DOHH2 (cell line): ENCODE data around the gene SKAP2.
A peak's percentile ranks its signal among the peaks of the same experiment; 100 is the strongest.

Experiments used
- H3F3A ChIP-seq: fragments of 200-600 bp; sonication (generic), shearing (Covaris generic); 2 replicates; pipeline ENCODE4 v1.6.0; 2016; ENCODE audit warnings: antibody characterized with exemption, mild to moderate bottlenecking; ENCODE audit not compliant: control insufficient read depth, insufficient read depth
- H3K27ac ChIP-seq: fragments of 200-600 bp; sonication (generic); 2 replicates; pipeline ENCODE4 v1.5.1; 2014; ENCODE audit warnings: low read depth, mild to moderate bottlenecking, low read length, moderate library complexity
- H3K27me3 ChIP-seq: fragments of 200-600 bp; sonication (generic); 2 replicates; pipeline ENCODE4 v1.6.1; 2014; ENCODE audit warnings: mild to moderate bottlenecking, low read length, mixed read lengths; ENCODE audit not compliant: control insufficient read depth
- H3K36me3 ChIP-seq: fragments of 200-600 bp; sonication (generic); 2 replicates; pipeline ENCODE4 v1.6.1; 2014; ENCODE audit warnings: mild to moderate bottlenecking, low read length, moderate library complexity, mixed read lengths; ENCODE audit not compliant: control insufficient read depth
- H3K4me1 ChIP-seq: fragments of 200-600 bp; sonication (generic); 2 replicates; pipeline ENCODE4 v1.6.1; 2014; ENCODE audit warnings: mild to moderate bottlenecking, low read length, mixed read lengths; ENCODE audit not compliant: control insufficient read depth
- H3K4me2 ChIP-seq: fragments of 200-600 bp; sonication (generic); 2 replicates; pipeline ENCODE4 v1.6.0; 2014; ENCODE audit warnings: mild to moderate bottlenecking, low read length, moderate library complexity
- H3K4me3 ChIP-seq: fragments of 200-600 bp; sonication (generic); 2 replicates; pipeline ENCODE4 v1.5.1; 2014; ENCODE audit warnings: mild to moderate bottlenecking, low read length, mixed read lengths
- H3K79me2 ChIP-seq: fragments of 200-600 bp; sonication (generic); 2 replicates; pipeline ENCODE4 v1.6.1; 2014; ENCODE audit warnings: mild to moderate bottlenecking, low read length, mixed read lengths; ENCODE audit not compliant: control insufficient read depth
- H3K9me2 ChIP-seq: fragments of 200-600 bp; sonication (generic); replicated peaks from 2 replicates; pipeline ENCODE4 v1.6.1; 2014; ENCODE audit warnings: mild to moderate bottlenecking, low read length, mixed read lengths; ENCODE audit not compliant: control insufficient read depth
- H3K9me3 ChIP-seq: fragments of 200-600 bp; sonication (generic); 2 replicates; pipeline ENCODE4 v1.6.1; 2014; ENCODE audit warnings: antibody characterized with exemption, low read length, mixed read lengths; ENCODE audit not compliant: control insufficient read depth, insufficient read depth
- H4K20me1 ChIP-seq: fragments of 200-600 bp; sonication (generic); 2 replicates; pipeline ENCODE4 v1.6.0; 2014; ENCODE audit warnings: low read depth, mild to moderate bottlenecking, antibody characterized with exemption, low read length, moderate library complexity; ENCODE audit not compliant: control insufficient read depth, insufficient read depth
- CTCF ChIP-seq: fragments of 200-600 bp; sonication (generic); IDR thresholded peaks from one replicate; pipeline ENCODE4 v1.5.1; 2014; ENCODE audit warnings: antibody characterized with exemption, mild to moderate bottlenecking, low read depth, low read length; ENCODE audit not compliant: poor library complexity, severe bottlenecking
- EZH2phosphoT487 ChIP-seq: fragments of 200-600 bp; sonication (generic); IDR thresholded peaks from 2 replicates; pipeline ENCODE4 v1.6.1; 2017; ENCODE audit warnings: borderline replicate concordance, mild to moderate bottlenecking, antibody characterized with exemption, low read length, moderate library complexity, mixed read lengths

The SKAP2 gene

DNA sequence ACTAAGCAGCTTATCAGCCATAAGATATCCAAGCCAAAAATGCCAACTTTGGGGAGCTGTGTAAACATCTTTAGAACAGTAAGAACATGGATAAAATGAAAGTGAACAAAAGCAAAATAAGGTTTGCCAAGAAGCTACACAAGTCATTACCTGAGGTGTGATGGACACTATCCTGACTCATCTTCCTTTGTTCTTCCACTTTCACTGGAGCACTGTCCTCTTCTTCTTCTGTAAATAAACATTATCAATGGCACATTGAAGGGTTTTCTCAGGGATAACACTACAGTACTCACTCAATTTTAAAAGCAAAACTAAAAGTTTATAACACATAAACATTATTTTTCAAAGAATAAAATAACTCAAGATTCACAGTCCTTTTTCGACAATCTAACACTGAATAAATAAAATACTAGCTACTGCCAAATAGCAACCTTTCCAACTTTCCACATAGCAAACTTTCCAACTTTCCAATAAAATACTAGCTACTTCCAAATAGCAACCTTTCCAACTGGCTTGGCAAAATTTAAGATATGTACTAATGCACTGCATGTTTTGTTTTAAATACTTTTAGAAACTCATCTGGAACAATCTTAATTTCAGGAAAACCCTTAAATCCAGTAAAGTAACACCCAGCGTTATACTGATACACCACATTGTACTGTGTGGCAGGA lies 174.1 kb downstream of the SKAP2 start:
- Histone ChIP-seq H3K27me3 (no peaks in the 10 kb centered on the region), H3F3A (peaks cover 3% of the 10 kb centered on the region; the same call in 1 of the 2 replicates), H3K4me2 (no peak overlapping the region), H3K79me2 (no peaks in the 10 kb centered on the region), H3K4me3 (no peak overlapping the region), H3K27ac (no peak overlapping the region), H3K9me3 (no peaks in the 10 kb centered on the region), H3K4me1 (peaks cover 37% of the 10 kb centered on the region), H3K9me2 (no peaks in the 10 kb centered on the region), H3K36me3 (0 out of 2 replicates have a peak, but pooled peaks cover 3% of the 10 kb centered on the region), H4K20me1 (no peaks in the 10 kb centered on the region)
- TF ChIP-seq CTCF: no peak

- Histone ChIP-seq H3K36me3 (0 out of 2 replicates have a peak, but pooled peaks cover 3% of the 10 kb centered on the region), H3K9me2 (no peaks in the 10 kb centered on the region), H4K20me1 (no peaks in the 10 kb centered on the region), H3K9me3 (no peaks in the 10 kb centered on the region), H3K4me2 (peak overlapping the region; percentile 46), H3F3A (peaks cover 3% of the 10 kb centered on the region; the same call in 1 of the 2 replicates), H3K4me3 (peak overlapping the region; percentile 4), H3K27ac (peak overlapping the region; percentile 43), H3K4me1 (peaks cover 35% of the 10 kb centered on the region), H3K27me3 (no peaks in the 10 kb centered on the region), H3K79me2 (no peaks in the 10 kb centered on the region)
- TF ChIP-seq CTCF: no peak
- no peak for TF ChIP-seq EZH2phosphoT487
Measured at GRCh38 chr7:26688936-26689506, 175.4 kb downstream of the SKAP2 start.

- H3F3A ChIP-seq: peaks cover 3% of the 10 kb centered on the region; the same call in 1 of the 2 replicates
- peak overlapping the region; percentile 43 for H3K27ac ChIP-seq
- no peaks in the 10 kb centered on the region for H3K9me3 ChIP-seq
- peak overlapping the region; percentile 4; the same call in 1 of the 2 replicates for H3K4me3 ChIP-seq
- no peaks in the 10 kb centered on the region for H3K79me2 ChIP-seq
- no peaks in the 10 kb centered on the region for H3K9me2 ChIP-seq
- H3K4me1 ChIP-seq: peaks cover 35% of the 10 kb centered on the region
- peak overlapping the region; percentile 46 for H3K4me2 ChIP-seq
- H4K20me1 ChIP-seq: no peaks in the 10 kb centered on the region
- 0 out of 2 replicates have a peak, but pooled peaks cover 3% of the 10 kb centered on the region for H3K36me3 ChIP-seq
- H3K27me3 ChIP-seq: no peaks in the 10 kb centered on the region
- TF ChIP-seq CTCF (no peak), EZH2phosphoT487 (no peak)
Measured at GRCh38 chr7:26688388-26688787, 176.0 kb downstream of the SKAP2 start.
